Type B pancreatic cell (in vitro differentiated cells): ENCODE results near the gene SLC4A3. TPM values are rescaled to one million over a fixed set of nuclear protein-coding genes. Genes with fewer than 3 reads are reported as not detected.

Experiments used
- DNase-seq: peaks from one replicate; pipeline ENCODE4 v3.0.0; 2021; ENCODE audit warnings: mixed read lengths; ENCODE audit not compliant: unreplicated experiment; ENCODE audit errors: extremely low spot score
- H3K27ac Mint-ChIP-seq: 2 replicates; pipeline ENCODE4 v1.8.0; 2021; ENCODE audit warnings: mild to moderate bottlenecking, mixed read lengths
- H3K27me3 Mint-ChIP-seq: 2 replicates; pipeline ENCODE4 v1.8.0; 2021; ENCODE audit warnings: mixed read lengths
- H3K36me3 Mint-ChIP-seq: 2 replicates; pipeline ENCODE4 v1.8.0; 2021; ENCODE audit warnings: mixed read lengths
- H3K4me1 Mint-ChIP-seq: one replicate; pipeline ENCODE4 v1.8.0; 2021; ENCODE audit warnings: mixed read lengths; ENCODE audit not compliant: unreplicated experiment
- H3K4me3 Mint-ChIP-seq: 2 replicates; pipeline ENCODE4 v1.8.0; 2021; ENCODE audit warnings: mild to moderate bottlenecking, mixed read lengths
- H3K9me3 Mint-ChIP-seq: 2 replicates; pipeline ENCODE4 v1.8.0; 2021; ENCODE audit warnings: mixed read lengths
- total RNA-seq: library from RNA; stranded (reverse); gene quantifications from 2 replicates; pipeline ENCODE4 v1.2.1, GENCODE V29; 2021; ENCODE audit warnings: low replicate concordance
- TF ChIP-seq, protein P1 (sequence below): fragments of 200-600 bp; sonication (generic); conservative IDR thresholded peaks from 2 replicates; pipeline ENCODE4 v1.5.0; 2021; ENCODE audit warnings: antibody characterized with exemption, mild to moderate bottlenecking

The SLC4A3 gene
- total RNA-seq, 1 donor from 2014 or later: 15.8 TPM

DNA sequence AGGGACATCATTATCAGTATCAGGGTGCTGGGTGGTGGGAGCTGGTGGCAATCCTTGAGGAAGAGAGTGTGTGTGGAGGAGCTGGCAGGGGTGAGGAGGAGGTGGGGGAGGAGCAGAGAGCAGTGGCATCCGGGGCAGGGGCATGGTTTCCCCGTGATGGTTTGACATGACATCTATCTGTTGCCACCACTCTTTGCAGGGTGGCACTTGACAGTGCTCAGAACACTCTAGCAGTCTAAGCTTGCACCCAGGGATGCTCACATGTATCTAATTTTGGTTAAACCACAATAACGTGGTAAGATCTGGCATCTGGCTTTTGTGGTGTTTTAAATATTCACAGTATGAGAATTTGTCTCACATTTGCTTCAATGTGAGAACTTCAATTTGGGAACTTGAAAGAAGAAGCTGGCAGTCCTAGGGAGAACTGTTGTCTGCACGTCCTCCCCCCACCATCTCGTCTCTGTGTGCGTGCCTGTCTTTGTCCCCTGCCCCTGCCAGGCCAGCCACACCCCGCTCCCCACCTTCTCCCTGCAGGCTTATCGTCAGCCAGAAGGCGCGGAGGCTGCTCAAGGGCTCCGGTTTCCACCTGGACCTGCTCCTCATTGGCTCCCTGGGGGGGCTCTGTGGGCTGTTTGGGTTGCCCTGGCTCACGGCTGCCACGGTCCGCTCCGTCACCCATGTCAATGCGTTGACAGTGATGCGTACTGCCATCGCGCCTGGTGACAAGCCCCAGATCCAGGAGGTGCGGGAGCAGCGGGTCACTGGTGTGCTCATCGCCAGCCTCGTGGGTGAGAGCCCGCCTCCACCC, 11.7 kb downstream of the SLC4A3 start:
- Mint-ChIP-seq H3K4me1 (peaks cover 12% of the 10 kb centered on the region), H3K9me3 (no peaks in the 10 kb centered on the region), H3K27ac (no peak overlapping the region), H3K36me3 (peaks cover 7% of the 10 kb centered on the region), H3K4me3 (no peak overlapping the region), H3K27me3 (peaks cover 4% of the 10 kb centered on the region)
- TF ChIP-seq, protein P1, sequence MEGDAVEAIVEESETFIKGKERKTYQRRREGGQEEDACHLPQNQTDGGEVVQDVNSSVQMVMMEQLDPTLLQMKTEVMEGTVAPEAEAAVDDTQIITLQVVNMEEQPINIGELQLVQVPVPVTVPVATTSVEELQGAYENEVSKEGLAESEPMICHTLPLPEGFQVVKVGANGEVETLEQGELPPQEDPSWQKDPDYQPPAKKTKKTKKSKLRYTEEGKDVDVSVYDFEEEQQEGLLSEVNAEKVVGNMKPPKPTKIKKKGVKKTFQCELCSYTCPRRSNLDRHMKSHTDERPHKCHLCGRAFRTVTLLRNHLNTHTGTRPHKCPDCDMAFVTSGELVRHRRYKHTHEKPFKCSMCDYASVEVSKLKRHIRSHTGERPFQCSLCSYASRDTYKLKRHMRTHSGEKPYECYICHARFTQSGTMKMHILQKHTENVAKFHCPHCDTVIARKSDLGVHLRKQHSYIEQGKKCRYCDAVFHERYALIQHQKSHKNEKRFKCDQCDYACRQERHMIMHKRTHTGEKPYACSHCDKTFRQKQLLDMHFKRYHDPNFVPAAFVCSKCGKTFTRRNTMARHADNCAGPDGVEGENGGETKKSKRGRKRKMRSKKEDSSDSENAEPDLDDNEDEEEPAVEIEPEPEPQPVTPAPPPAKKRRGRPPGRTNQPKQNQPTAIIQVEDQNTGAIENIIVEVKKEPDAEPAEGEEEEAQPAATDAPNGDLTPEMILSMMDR: no peak
- DNase-seq: peak; percentile 67

DNA sequence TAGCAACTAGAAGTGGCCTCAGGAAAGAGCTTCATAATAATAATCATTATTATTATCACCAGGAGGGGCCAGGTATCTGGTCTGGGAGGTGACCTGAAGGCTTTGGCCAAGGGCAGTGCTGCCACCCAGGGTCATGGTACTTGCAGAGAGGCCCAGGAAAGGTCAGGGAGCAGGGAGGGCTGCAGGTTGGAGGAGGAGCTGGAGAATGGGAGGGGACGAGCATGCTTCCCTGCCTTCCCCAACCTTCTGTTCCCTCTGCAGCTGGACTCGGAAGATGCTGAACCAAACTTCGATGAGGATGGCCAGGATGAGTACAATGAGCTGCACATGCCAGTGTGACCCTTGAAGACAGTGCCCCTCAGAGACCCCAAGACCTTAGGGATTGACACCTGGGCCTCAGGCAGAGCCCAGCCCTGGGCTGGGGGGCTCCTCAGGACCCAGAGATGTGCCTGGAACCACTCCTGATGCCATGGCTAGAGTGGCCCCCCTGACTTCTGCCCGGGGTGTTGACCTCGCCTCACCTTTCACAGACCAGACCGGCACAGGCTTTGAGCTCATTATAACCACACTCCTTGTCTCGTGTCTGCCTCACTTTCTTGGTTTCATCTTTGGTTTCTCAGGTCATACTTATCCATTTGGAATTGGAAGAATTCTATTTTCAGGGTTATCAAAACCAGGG, 14.1 kb downstream of the SLC4A3 start:
- TF ChIP-seq, protein P1: no peak
- Mint-ChIP-seq H3K9me3 (no peaks in the 10 kb centered on the region), H3K27ac (peak overlapping the region; percentile 51), H3K36me3 (peaks cover 6% of the 10 kb centered on the region), H3K4me1 (peaks cover 19% of the 10 kb centered on the region), H3K27me3 (peaks cover 4% of the 10 kb centered on the region), H3K4me3 (no peak overlapping the region)
- no peak for DNase-seq

DNA sequence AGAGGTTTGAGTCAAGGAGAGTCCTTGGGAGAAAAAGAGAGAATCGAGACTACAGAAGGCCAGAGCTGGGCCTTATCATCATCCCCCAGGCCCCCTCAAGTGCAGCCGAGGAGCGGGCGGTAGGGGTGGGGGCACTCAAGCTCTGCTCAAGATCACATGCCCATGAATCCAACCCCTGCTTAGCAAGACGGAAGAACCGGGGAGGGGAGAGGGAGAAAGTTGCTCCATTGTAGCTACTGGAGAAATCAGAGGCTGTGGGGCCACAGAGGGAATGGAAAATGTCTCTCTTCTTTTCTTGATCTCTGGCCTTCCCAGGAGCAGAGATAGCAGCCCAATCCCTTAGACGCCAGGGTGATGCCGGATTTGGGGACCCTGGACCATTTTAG, 14.6 kb downstream of the SLC4A3 start:
- Mint-ChIP-seq H3K9me3 (no peaks in the 10 kb centered on the region), H3K27ac (peak overlapping the region; percentile 51), H3K4me3 (no peak overlapping the region), H3K36me3 (peaks cover 3% of the 10 kb centered on the region), H3K4me1 (peaks cover 19% of the 10 kb centered on the region), H3K27me3 (peaks cover 4% of the 10 kb centered on the region)
- TF ChIP-seq, protein P1: no peak
- no peak for DNase-seq

DNA sequence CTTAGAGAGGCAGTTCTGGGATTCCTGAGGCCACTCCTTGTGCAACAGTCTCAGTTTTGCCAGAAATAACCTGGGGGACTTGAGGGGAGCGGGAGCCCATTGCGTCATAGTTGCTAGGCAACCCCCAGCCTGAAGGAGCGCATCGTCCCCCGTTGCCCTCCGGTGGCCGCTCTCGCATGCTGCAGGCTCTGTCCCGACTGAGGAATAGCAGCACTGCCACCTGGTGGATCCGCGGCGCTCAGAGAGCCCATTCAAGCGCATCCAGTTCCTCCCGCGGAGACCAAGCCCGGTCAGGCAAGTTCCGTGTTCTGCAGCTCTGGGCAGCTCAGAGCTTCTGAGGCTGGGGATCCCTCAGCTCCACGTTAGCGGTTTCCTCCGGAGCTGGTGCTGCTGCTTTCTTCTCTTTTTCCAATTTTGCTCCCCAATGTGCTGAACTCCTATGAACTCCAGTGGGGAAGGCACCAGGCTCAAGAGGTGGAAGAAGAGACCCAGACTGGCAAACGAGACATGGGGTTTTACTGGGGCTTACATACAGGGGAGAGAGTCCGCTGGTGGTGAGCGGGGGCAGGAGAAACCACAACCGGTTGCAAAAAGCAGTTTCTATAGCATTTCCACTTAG, 15.1 kb downstream of the SLC4A3 start:
- H3K27me3 Mint-ChIP-seq: peaks cover 4% of the 10 kb centered on the region
- no peaks in the 10 kb centered on the region for H3K36me3 Mint-ChIP-seq
- peak overlapping the region; percentile 51 for H3K27ac Mint-ChIP-seq
- TF ChIP-seq, protein P1: peak; percentile 99
- no peaks in the 10 kb centered on the region for H3K9me3 Mint-ChIP-seq
- peaks cover 19% of the 10 kb centered on the region for H3K4me1 Mint-ChIP-seq
- DNase-seq: peak; percentile 95
- no peak overlapping the region for H3K4me3 Mint-ChIP-seq

DNA sequence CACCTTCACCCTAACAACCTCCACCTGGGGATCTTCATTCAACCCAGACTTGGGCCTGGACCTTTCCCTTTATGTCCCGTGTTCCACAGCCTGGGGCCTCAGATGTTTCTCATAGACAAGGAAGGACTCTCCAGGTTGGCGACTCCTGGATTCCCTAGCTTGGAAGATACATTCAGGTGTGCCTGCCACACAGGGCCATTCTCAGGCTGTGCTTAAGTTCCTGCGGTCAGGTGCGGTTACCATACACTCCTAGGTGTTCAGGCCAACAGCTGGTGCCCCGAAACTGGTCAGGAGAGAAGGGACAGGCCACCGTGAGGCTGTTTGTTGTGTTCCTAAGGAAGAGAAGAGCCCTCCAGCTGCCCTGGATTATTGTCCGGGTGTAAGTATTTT, 15.6 kb downstream of the SLC4A3 start:
- Mint-ChIP-seq H3K9me3 (no peaks in the 10 kb centered on the region), H3K4me1 (peaks cover 19% of the 10 kb centered on the region), H3K27me3 (peaks cover 4% of the 10 kb centered on the region), H3K27ac (no peak overlapping the region), H3K36me3 (no peaks in the 10 kb centered on the region), H3K4me3 (no peak overlapping the region)
- TF ChIP-seq, protein P1: no peak
- peak; percentile 55 for DNase-seq
